CD8-positive, alpha-beta memory T cell (primary cell): Measurements from ENCODE around the gene CCDC9. TPM values are rescaled to one million over a fixed set of nuclear protein-coding genes. Genes with fewer than 3 reads are reported as not detected.

Experiments used
- CTCF ChIA-PET: fragments of 350-600 bp; sonication (Branson Sonifier 250); formaldehyde crosslinking; loops from one replicate; lab custom pipeline; 2021; ENCODE audit warnings: antibody characterized with exemption; lab: Charles Lee
- POLR2A ChIA-PET: fragments of 350-600 bp; sonication (Branson Sonifier 250); formaldehyde crosslinking; loops from one replicate; lab custom pipeline; 2021; ENCODE audit warnings: antibody characterized with exemption; lab: Charles Lee
- DNase-seq, 5 donors: peaks; one replicate each; pipeline versions ENCODE4 v3.0.0 to v3.0.0-alpha.2; 2020 to 2022; ENCODE audit warnings: mixed read lengths in 1 of 5
- H3K27ac ChIP-seq: one replicate; pipeline ENCODE4 v1.7.0; 2013; ENCODE audit warnings: low read depth, mild to moderate bottlenecking, low read length, moderate library complexity
- H3K27me3 ChIP-seq: 2 replicates; pipeline ENCODE4 v1.7.0; 2013; ENCODE audit warnings: low read length, mild to moderate bottlenecking; ENCODE audit not compliant: insufficient read depth, poor library complexity, severe bottlenecking
- H3K36me3 ChIP-seq: 2 replicates; pipeline ENCODE4 v1.7.0; 2013; ENCODE audit warnings: mild to moderate bottlenecking, low read length, moderate library complexity; ENCODE audit not compliant: insufficient read depth
- H3K4me1 ChIP-seq: 2 replicates; pipeline ENCODE4 v1.7.0; 2013; ENCODE audit warnings: mild to moderate bottlenecking, low read length, moderate library complexity; ENCODE audit not compliant: insufficient read depth
- H3K4me3 ChIP-seq: 2 replicates; pipeline ENCODE4 v1.7.0; 2013; ENCODE audit warnings: mild to moderate bottlenecking, low read length
- H3K9me3 ChIP-seq: 2 replicates; pipeline ENCODE4 v1.7.0; 2013; ENCODE audit warnings: mild to moderate bottlenecking, low read length
- H3K27ac Mint-ChIP-seq, 8 donors: one replicate each; pipeline ENCODE4 v1.8.0; 2020 to 2021; ENCODE audit warnings: mixed read lengths in 8 of 8, mild to moderate bottlenecking in 6 of 8, inconsistent platforms in 3 of 8, moderate library complexity in 3 of 8
- H3K27me3 Mint-ChIP-seq, 2 donors: one replicate each; pipeline ENCODE4 v1.8.0; 2020 to 2021; ENCODE audit warnings: mixed read lengths in 2 of 2, mild to moderate bottlenecking in 1 of 2, moderate library complexity in 1 of 2
- H3K36me3 Mint-ChIP-seq, 3 donors: one replicate each; pipeline ENCODE4 v1.8.0; 2020 to 2021; ENCODE audit warnings: mixed read lengths in 3 of 3, inconsistent platforms in 1 of 3, mild to moderate bottlenecking in 1 of 3
- H3K4me1 Mint-ChIP-seq, 3 donors: one replicate each; pipeline ENCODE4 v1.8.0; 2020 to 2021; ENCODE audit warnings: mixed read lengths in 3 of 3, inconsistent platforms in 1 of 3, mild to moderate bottlenecking in 1 of 3
- H3K4me3 Mint-ChIP-seq, 7 donors: one replicate each; pipeline ENCODE4 v1.8.0; 2020 to 2021; ENCODE audit warnings: mixed read lengths in 7 of 7, mild to moderate bottlenecking in 6 of 7, moderate library complexity in 4 of 7, inconsistent platforms in 2 of 7
- H3K9me3 Mint-ChIP-seq, 5 donors: one replicate each; pipeline ENCODE4 v1.8.0; 2020 to 2022; ENCODE audit warnings: mixed read lengths in 5 of 5, mild to moderate bottlenecking in 3 of 5, moderate library complexity in 2 of 5, inconsistent platforms in 1 of 5
- polyA plus RNA-seq: library from polyadenylated mRNA; unstranded; fragments of 300-500 nt; fragmentation: Illumina TruSeq; gene quantifications from one replicate; pipeline ENCODE4 v1.2.3, GENCODE V29; 2021
- total RNA-seq, 2 experiments: library from RNA; stranded (reverse); gene quantifications; one replicate each; pipeline ENCODE4 v1.2.3, GENCODE V29; 2021

CCDC9 gene
- total and polyA plus RNA-seq, 3 experiments from 2014 or later = 9.4 to 23.1 (median 20.4) TPM

DNA sequence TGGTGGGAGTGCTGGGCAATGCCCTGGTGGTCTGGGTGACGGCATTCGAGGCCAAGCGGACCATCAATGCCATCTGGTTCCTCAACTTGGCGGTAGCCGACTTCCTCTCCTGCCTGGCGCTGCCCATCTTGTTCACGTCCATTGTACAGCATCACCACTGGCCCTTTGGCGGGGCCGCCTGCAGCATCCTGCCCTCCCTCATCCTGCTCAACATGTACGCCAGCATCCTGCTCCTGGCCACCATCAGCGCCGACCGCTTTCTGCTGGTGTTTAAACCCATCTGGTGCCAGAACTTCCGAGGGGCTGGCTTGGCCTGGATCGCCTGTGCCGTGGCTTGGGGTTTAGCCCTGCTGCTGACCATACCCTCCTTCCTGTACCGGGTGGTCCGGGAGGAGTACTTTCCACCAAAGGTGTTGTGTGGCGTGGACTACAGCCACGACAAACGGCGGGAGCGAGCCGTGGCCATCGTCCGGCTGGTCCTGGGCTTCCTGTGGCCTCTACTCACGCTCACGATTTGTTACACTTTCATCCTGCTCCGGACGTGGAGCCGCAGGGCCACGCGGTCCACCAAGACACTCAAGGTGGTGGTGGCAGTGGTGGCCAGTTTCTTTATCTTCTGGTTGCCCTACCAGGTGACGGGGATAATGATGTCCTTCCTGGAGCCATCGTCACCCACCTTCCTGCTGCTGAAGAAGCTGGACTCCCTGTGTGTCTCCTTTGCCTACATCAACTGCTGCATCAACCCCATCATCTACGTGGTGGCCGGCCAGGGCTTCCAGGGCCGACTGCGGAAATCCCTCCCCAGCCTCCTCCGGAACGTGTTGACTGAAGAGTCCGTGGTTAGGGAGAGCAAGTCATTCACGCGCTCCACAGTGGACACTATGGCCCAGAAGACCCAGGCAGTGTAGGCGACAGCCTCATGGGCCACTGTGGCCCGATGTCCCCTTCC, 63.9 kb downstream of the CCDC9 start:
- no peaks in the 10 kb centered on the region for H3K4me1 ChIP-seq
- DNase-seq = no peak
- Mint-ChIP-seq H3K27me3 (peaks cover 18 to 57% of the 10 kb centered on the region in 2 donors), H3K4me1 (no peaks in the 10 kb centered on the region), H3K9me3 (peaks cover 0 to 1% (median 0%) of the 10 kb centered on the region in 5 donors), H3K4me3 (no peak overlapping the region), H3K27ac (no peak overlapping the region), H3K36me3 (no peaks in the 10 kb centered on the region)
- CTCF ChIA-PET = no interaction called here
- H3K4me3 ChIP-seq = no peak overlapping the region
- POLR2A ChIA-PET = no interaction called here
- no peaks in the 10 kb centered on the region for H3K27me3 ChIP-seq
- H3K36me3 ChIP-seq = no peaks in the 10 kb centered on the region
- H3K9me3 ChIP-seq = no peaks in the 10 kb centered on the region
- H3K27ac ChIP-seq = no peak overlapping the region

Other genes with a start within 250 kb of the CCDC9 start
- gene NPAS1, start 236.7 kb upstream of the CCDC9 start, total RNA-seq = under 1 TPM; 0.24 to 0.37 TPM
- gene NPAS1, start 236.7 kb upstream of the CCDC9 start, polyA plus RNA-seq = not detected
- gene TMEM160, start 207.9 kb upstream of the CCDC9 start, total RNA-seq = 10 to 100 TPM; 52.9 to 57.3 TPM
- gene TMEM160, start 207.9 kb upstream of the CCDC9 start, polyA plus RNA-seq = 136 TPM
- 10 to 100 TPM; 90.3 to 99.6 TPM for gene ZC3H4, start 142.7 kb upstream of the CCDC9 start, total RNA-seq
- 3.2 TPM for gene ZC3H4, start 142.7 kb upstream of the CCDC9 start, polyA plus RNA-seq
- 100 to 1,000 TPM; 167 to 172 TPM for gene SAE1, start 125.7 kb upstream of the CCDC9 start, total RNA-seq
- 107 TPM for gene SAE1, start 125.7 kb upstream of the CCDC9 start, polyA plus RNA-seq
- gene BBC3, start 25.3 kb upstream of the CCDC9 start, total RNA-seq = 10 to 100 TPM; 19.8 to 20.1 TPM
- gene BBC3, start 25.3 kb upstream of the CCDC9 start, polyA plus RNA-seq = 8.3 TPM
- gene INAFM1, start 18.4 kb downstream of the CCDC9 start, total RNA-seq = 1 to 10 TPM; 7.3 to 9.3 TPM
- 2.3 TPM for gene INAFM1, start 18.4 kb downstream of the CCDC9 start, polyA plus RNA-seq
- gene C5AR1, start 53.3 kb downstream of the CCDC9 start, total RNA-seq = 1 to 10 TPM; 1.3 to 1.8 TPM
- not detected for gene C5AR1, start 53.3 kb downstream of the CCDC9 start, polyA plus RNA-seq
- under 1 TPM; 0.07 to 0.22 TPM for gene C5AR2, start 75.7 kb downstream of the CCDC9 start, total RNA-seq
- gene C5AR2, start 75.7 kb downstream of the CCDC9 start, polyA plus RNA-seq = 0.06 TPM
- 10 to 100 TPM; 23.2 to 24.5 TPM for gene DHX34, start 92.8 kb downstream of the CCDC9 start, total RNA-seq
- 7.7 TPM for gene DHX34, start 92.8 kb downstream of the CCDC9 start, polyA plus RNA-seq
- gene MEIS3, start 163.0 kb downstream of the CCDC9 start, total RNA-seq = not detected
- gene MEIS3, start 163.0 kb downstream of the CCDC9 start, polyA plus RNA-seq = not detected
- not detected for gene SLC8A2, start 215.4 kb downstream of the CCDC9 start, total RNA-seq
- not detected for gene SLC8A2, start 215.4 kb downstream of the CCDC9 start, polyA plus RNA-seq
- gene KPTN, start 227.7 kb downstream of the CCDC9 start, total RNA-seq = 10 to 100 TPM; 10.8 to 12.4 TPM
- gene KPTN, start 227.7 kb downstream of the CCDC9 start, polyA plus RNA-seq = 5.9 TPM